GM12872 (cell line): ENCODE measurements around the gene FYN.

Experiments used
- TF ChIP-seq, protein P1 (sequence below): IDR thresholded peaks from 3 replicates; pipeline ENCODE4 v1.5.1; 2011; ENCODE audit warnings: low read depth, mild to moderate bottlenecking, low read length, moderate library complexity; ENCODE audit not compliant: insufficient read depth

The FYN gene

DNA sequence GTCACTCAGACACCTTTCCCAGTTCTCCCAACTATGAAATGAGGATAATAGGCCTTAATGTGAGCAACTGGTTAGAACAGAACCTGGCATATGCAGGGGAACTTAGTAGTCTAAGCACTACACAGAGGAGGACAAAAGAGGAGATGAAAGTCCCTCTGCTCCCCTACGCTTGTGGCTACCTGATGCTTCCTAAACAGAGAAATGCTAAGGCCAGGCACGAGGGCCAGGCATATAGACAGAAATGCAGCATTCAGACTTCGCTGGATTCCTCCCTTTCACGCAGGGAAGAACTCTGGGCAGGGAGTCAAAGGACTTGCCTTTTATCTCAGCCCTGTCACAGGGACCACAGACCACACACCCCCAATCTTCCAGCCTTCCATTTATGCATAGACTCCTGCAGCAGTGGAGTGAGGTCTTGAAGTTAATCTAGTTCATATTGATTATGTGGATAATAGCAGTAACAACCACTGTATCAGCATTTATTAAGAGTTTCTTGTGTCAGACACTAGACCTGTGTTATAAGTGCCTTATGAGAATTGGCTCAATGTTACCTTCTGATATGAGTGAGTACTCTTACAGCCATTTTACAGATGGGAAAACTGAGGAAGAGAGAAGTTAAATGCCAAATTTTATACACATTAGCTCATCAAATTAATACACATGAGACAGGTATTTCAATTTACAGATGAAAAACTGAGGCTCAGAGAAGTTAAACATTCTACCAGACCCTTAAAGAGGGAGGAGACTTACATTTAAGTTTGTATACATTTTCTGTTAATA is 240.6 kb downstream of the FYN start:
- TF ChIP-seq, protein P1, sequence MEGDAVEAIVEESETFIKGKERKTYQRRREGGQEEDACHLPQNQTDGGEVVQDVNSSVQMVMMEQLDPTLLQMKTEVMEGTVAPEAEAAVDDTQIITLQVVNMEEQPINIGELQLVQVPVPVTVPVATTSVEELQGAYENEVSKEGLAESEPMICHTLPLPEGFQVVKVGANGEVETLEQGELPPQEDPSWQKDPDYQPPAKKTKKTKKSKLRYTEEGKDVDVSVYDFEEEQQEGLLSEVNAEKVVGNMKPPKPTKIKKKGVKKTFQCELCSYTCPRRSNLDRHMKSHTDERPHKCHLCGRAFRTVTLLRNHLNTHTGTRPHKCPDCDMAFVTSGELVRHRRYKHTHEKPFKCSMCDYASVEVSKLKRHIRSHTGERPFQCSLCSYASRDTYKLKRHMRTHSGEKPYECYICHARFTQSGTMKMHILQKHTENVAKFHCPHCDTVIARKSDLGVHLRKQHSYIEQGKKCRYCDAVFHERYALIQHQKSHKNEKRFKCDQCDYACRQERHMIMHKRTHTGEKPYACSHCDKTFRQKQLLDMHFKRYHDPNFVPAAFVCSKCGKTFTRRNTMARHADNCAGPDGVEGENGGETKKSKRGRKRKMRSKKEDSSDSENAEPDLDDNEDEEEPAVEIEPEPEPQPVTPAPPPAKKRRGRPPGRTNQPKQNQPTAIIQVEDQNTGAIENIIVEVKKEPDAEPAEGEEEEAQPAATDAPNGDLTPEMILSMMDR: no peak

DNA sequence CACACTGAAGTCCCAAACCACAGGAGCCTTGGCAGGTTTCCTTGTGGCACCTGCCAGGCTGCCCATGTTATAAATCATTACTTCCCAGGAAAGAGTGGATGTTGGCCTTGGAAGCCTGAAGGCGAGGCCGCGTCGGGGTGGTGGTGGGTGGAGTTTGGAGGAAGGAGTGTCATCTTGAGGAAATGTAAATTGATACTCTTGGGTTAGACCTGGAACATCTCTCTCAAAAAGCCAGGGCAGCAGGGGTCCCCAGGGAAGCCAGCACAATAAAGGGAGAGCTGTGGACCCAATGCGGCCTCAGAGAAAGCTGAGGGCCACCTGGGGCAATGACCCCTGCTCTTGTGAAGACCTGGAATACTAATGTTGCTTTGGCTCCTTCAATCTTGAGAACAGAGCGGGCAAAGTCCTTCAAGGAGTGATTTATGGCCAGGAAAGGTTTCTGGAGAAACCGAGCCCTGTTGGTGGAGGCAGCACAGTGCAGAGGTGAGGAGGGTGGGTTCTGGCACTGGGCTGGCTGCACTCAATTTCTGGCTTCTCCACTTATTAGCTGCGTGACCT is 241.3 kb downstream of the FYN start:
- TF ChIP-seq, protein P1: no peak

- TF ChIP-seq, protein P1: no peak
These were observed 242.2 kb downstream of the FYN start for GRCh38 chr6:111631018-111631417.

- TF ChIP-seq, protein P1: no peak
These were observed 245.0 kb downstream of the FYN start for GRCh38 chr6:111628142-111628850.

DNA sequence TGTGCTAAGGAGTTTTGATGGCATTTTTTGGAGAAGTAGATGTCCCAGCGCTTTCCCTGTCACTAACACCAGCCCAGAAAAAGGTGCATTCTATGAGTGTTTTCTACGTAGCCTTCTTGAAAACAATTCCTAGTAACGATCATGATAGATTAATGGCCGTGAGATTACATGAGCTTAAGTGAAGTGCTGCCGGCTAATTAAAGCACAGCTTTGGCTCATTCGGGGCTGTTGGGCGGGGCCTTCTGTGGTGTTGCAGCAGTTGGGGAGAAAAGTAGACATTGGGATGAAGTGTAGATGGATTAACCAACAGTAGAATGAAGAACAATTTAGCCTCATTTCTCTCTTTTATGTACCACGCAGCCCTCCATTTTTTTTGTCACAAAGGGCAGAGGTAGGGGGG is 246.8 kb downstream of the FYN start:
- TF ChIP-seq, protein P1: no peak

GRCh38 chr6:111625461-111626391 is 247.5 kb downstream of the FYN start:
- TF ChIP-seq, protein P1: no peak

- TF ChIP-seq, protein P1: no peak
These were observed 248.2 kb downstream of the FYN start for GRCh38 chr6:111625099-111625416.
